Ishikawa (cell line): ENCODE data around the gene NUCKS1.

Experiments
- CREB1 ChIP-seq: IDR thresholded peaks from 2 replicates; pipeline ENCODE4 v1.6.1; 2012; ENCODE audit warnings: low read depth
- EGR1 ChIP-seq: IDR thresholded peaks from 2 replicates; pipeline ENCODE4 v1.6.1; 2012
- EP300 ChIP-seq: IDR thresholded peaks from 2 replicates; pipeline ENCODE4 v1.6.1; 2012; ENCODE audit warnings: borderline replicate concordance
- FOXM1 ChIP-seq: IDR thresholded peaks from 2 replicates; pipeline ENCODE4 v1.6.1; 2012; ENCODE audit warnings: low read depth, borderline replicate concordance
- MAX ChIP-seq: IDR thresholded peaks from 2 replicates; pipeline ENCODE4 v1.6.1; 2012
- RAD21 ChIP-seq: IDR thresholded peaks from 2 replicates; pipeline ENCODE4 v1.6.1; 2012; ENCODE audit warnings: low read depth
- YY1 ChIP-seq: IDR thresholded peaks from 2 replicates; pipeline ENCODE4 v1.6.1; 2012; ENCODE audit warnings: low read depth
- ZBTB7A ChIP-seq: IDR thresholded peaks from 2 replicates; pipeline ENCODE4 v1.6.1; 2012; ENCODE audit warnings: low read depth

- TF ChIP-seq EP300 (no peak), YY1 (no peak), ZBTB7A (no peak), RAD21 (no peak), FOXM1 (no peak), MAX (no peak), EGR1 (no peak), CREB1 (no peak)
Measured at GRCh38 chr1:205754857-205755256, 4.9 kb upstream of the NUCKS1 start.
